Activated naive CD4-positive, alpha-beta T cell treated with anti-CD3 and anti-CD28 coated beads, Interleukin-2, amount 50 U/mL, for 24 hours (primary cell): ENCODE measurements around the gene SPATA13.
"Not testable (repeated sequence)": the region's sequence is repeated elsewhere in the genome, so short reads cannot be mapped to it uniquely, and the experiment has no call there.

Experiments used
- H3K27ac Mint-ChIP-seq: one replicate; pipeline ENCODE4 v1.8.0; 2021; ENCODE audit warnings: mild to moderate bottlenecking, mixed read lengths
- H3K27me3 Mint-ChIP-seq: one replicate; pipeline ENCODE4 v1.8.0; 2021; ENCODE audit warnings: mixed read lengths
- H3K36me3 Mint-ChIP-seq: one replicate; pipeline ENCODE4 v1.8.0; 2021; ENCODE audit warnings: mixed read lengths
- H3K4me1 Mint-ChIP-seq: one replicate; pipeline ENCODE4 v1.8.0; 2021; ENCODE audit warnings: mixed read lengths
- H3K4me3 Mint-ChIP-seq: one replicate; pipeline ENCODE4 v1.8.0; 2021; ENCODE audit warnings: mild to moderate bottlenecking, mixed read lengths
- H3K9me3 Mint-ChIP-seq: one replicate; pipeline ENCODE4 v1.8.0; 2021; ENCODE audit warnings: mixed read lengths

SPATA13 gene

GRCh38 chr13:24216176-24216575, 55.7 kb downstream of the SPATA13 start:
- no peaks in the 10 kb centered on the region for H3K36me3 Mint-ChIP-seq
- no peak overlapping the region for H3K27ac Mint-ChIP-seq
- H3K9me3 Mint-ChIP-seq: no peaks in the 10 kb centered on the region
- peaks cover 14% of the 10 kb centered on the region for H3K4me1 Mint-ChIP-seq
- H3K4me3 Mint-ChIP-seq: no peak overlapping the region
- no peaks in the 10 kb centered on the region for H3K27me3 Mint-ChIP-seq

- Mint-ChIP-seq H3K27ac (peak overlapping the region; percentile 4), H3K4me1 (peaks cover 14% of the 10 kb centered on the region)
- not testable (repeated sequence) for H3K27me3 Mint-ChIP-seq, H3K9me3 Mint-ChIP-seq, H3K36me3 Mint-ChIP-seq, H3K4me3 Mint-ChIP-seq
Observed at GRCh38 chr13:24216779-24217178, 56.3 kb downstream of the SPATA13 start.

- H3K4me1 Mint-ChIP-seq: peaks cover 14% of the 10 kb centered on the region
- no peak overlapping the region for H3K27ac Mint-ChIP-seq
- no peak overlapping the region for H3K4me3 Mint-ChIP-seq
- H3K9me3 Mint-ChIP-seq: no peaks in the 10 kb centered on the region
- no peaks in the 10 kb centered on the region for H3K27me3 Mint-ChIP-seq
- no peaks in the 10 kb centered on the region for H3K36me3 Mint-ChIP-seq
Observed at GRCh38 chr13:24217601-24218281, 57.2 kb downstream of the SPATA13 start.

- Mint-ChIP-seq H3K36me3 (no peaks in the 10 kb centered on the region), H3K4me1 (peaks cover 14% of the 10 kb centered on the region), H3K27me3 (no peaks in the 10 kb centered on the region), H3K4me3 (no peak overlapping the region), H3K27ac (no peak overlapping the region), H3K9me3 (no peaks in the 10 kb centered on the region)
Observed at GRCh38 chr13:24218338-24218737, 57.8 kb downstream of the SPATA13 start.

GRCh38 chr13:24218977-24219376, 58.5 kb downstream of the SPATA13 start:
- no peaks in the 10 kb centered on the region for H3K9me3 Mint-ChIP-seq
- no peak overlapping the region for H3K27ac Mint-ChIP-seq
- no peak overlapping the region for H3K4me3 Mint-ChIP-seq
- no peaks in the 10 kb centered on the region for H3K27me3 Mint-ChIP-seq
- no peaks in the 10 kb centered on the region for H3K36me3 Mint-ChIP-seq
- H3K4me1 Mint-ChIP-seq: peaks cover 14% of the 10 kb centered on the region

- no peaks in the 10 kb centered on the region for H3K27me3 Mint-ChIP-seq
- no peak overlapping the region for H3K27ac Mint-ChIP-seq
- peaks cover 24% of the 10 kb centered on the region for H3K4me1 Mint-ChIP-seq
- H3K36me3 Mint-ChIP-seq: no peaks in the 10 kb centered on the region
- H3K9me3 Mint-ChIP-seq: no peaks in the 10 kb centered on the region
- no peak overlapping the region for H3K4me3 Mint-ChIP-seq
Observed at GRCh38 chr13:24220086-24220703, 59.7 kb downstream of the SPATA13 start.

- H3K4me1 Mint-ChIP-seq: peaks cover 25% of the 10 kb centered on the region
- no peaks in the 10 kb centered on the region for H3K9me3 Mint-ChIP-seq
- no peak overlapping the region for H3K27ac Mint-ChIP-seq
- no peaks in the 10 kb centered on the region for H3K36me3 Mint-ChIP-seq
- no peaks in the 10 kb centered on the region for H3K27me3 Mint-ChIP-seq
- H3K4me3 Mint-ChIP-seq: no peak overlapping the region
Observed at GRCh38 chr13:24221007-24221406, 60.5 kb downstream of the SPATA13 start.

- peaks cover 13% of the 10 kb centered on the region for H3K4me1 Mint-ChIP-seq
- H3K4me3 Mint-ChIP-seq: no peak overlapping the region
- H3K27ac Mint-ChIP-seq: no peak overlapping the region
- H3K27me3 Mint-ChIP-seq: no peaks in the 10 kb centered on the region
- H3K36me3 Mint-ChIP-seq: no peaks in the 10 kb centered on the region
- no peaks in the 10 kb centered on the region for H3K9me3 Mint-ChIP-seq
Observed at GRCh38 chr13:24222756-24223155, 62.2 kb downstream of the SPATA13 start.

GRCh38 chr13:24223341-24224231, 63.1 kb downstream of the SPATA13 start:
- no peak overlapping the region for H3K4me3 Mint-ChIP-seq
- H3K27ac Mint-ChIP-seq: no peak overlapping the region
- H3K4me1 Mint-ChIP-seq: peaks cover 13% of the 10 kb centered on the region
- no peaks in the 10 kb centered on the region for H3K36me3 Mint-ChIP-seq
- no peaks in the 10 kb centered on the region for H3K9me3 Mint-ChIP-seq
- H3K27me3 Mint-ChIP-seq: no peaks in the 10 kb centered on the region

GRCh38 chr13:24224232-24224680, 63.7 kb downstream of the SPATA13 start:
- Mint-ChIP-seq H3K4me1 (peaks cover 14% of the 10 kb centered on the region), H3K36me3 (no peaks in the 10 kb centered on the region), H3K4me3 (no peak overlapping the region), H3K9me3 (no peaks in the 10 kb centered on the region), H3K27ac (no peak overlapping the region), H3K27me3 (no peaks in the 10 kb centered on the region)

- H3K27me3 Mint-ChIP-seq: no peaks in the 10 kb centered on the region
- H3K36me3 Mint-ChIP-seq: no peaks in the 10 kb centered on the region
- no peaks in the 10 kb centered on the region for H3K9me3 Mint-ChIP-seq
- H3K4me3 Mint-ChIP-seq: no peak overlapping the region
- peaks cover 20% of the 10 kb centered on the region for H3K4me1 Mint-ChIP-seq
- peak overlapping the region; percentile 41 for H3K27ac Mint-ChIP-seq
Observed at GRCh38 chr13:24225062-24225461, 64.5 kb downstream of the SPATA13 start.

- Mint-ChIP-seq H3K36me3 (no peaks in the 10 kb centered on the region), H3K27me3 (no peaks in the 10 kb centered on the region), H3K4me1 (peaks cover 27% of the 10 kb centered on the region), H3K27ac (no peak overlapping the region), H3K9me3 (no peaks in the 10 kb centered on the region), H3K4me3 (no peak overlapping the region)
Observed at GRCh38 chr13:24225930-24226329, 65.4 kb downstream of the SPATA13 start.

GRCh38 chr13:24226762-24227161, 66.2 kb downstream of the SPATA13 start:
- Mint-ChIP-seq H3K36me3 (no peaks in the 10 kb centered on the region), H3K4me3 (no peak overlapping the region), H3K27ac (no peak overlapping the region), H3K27me3 (no peaks in the 10 kb centered on the region), H3K9me3 (no peaks in the 10 kb centered on the region), H3K4me1 (peaks cover 31% of the 10 kb centered on the region)

- peaks cover 47% of the 10 kb centered on the region for H3K4me1 Mint-ChIP-seq
- H3K4me3 Mint-ChIP-seq: no peak overlapping the region
- H3K27ac Mint-ChIP-seq: no peak overlapping the region
- H3K27me3 Mint-ChIP-seq: no peaks in the 10 kb centered on the region
- no peaks in the 10 kb centered on the region for H3K9me3 Mint-ChIP-seq
- no peaks in the 10 kb centered on the region for H3K36me3 Mint-ChIP-seq
Observed at GRCh38 chr13:24228852-24229458, 68.4 kb downstream of the SPATA13 start.

- Mint-ChIP-seq H3K27ac (peak overlapping the region; percentile 55), H3K4me1 (peaks cover 45% of the 10 kb centered on the region), H3K9me3 (no peaks in the 10 kb centered on the region), H3K27me3 (no peaks in the 10 kb centered on the region), H3K4me3 (no peak overlapping the region), H3K36me3 (no peaks in the 10 kb centered on the region)
Observed at GRCh38 chr13:24230428-24231072, 70.0 kb downstream of the SPATA13 start.
